CD14-positive monocyte (primary cell): Measurements from ENCODE around the gene LRRC25. TPM values are rescaled to one million over a fixed set of nuclear protein-coding genes. Genes with fewer than 3 reads are reported as not detected.
A peak's percentile ranks its signal among the peaks of the same experiment; 100 is the strongest.

Experiments
- DNase-seq, 3 donors: peaks; one replicate each; pipeline ENCODE4 v3.0.0-alpha.2; 2011 to 2022
- H2AFZ ChIP-seq: 2 replicates; pipeline ENCODE4 v1.6.0; 2012; ENCODE audit warnings: mild to moderate bottlenecking, low read depth, low read length, inconsistent platforms; ENCODE audit not compliant: insufficient read depth, poor library complexity, severe bottlenecking
- H3K27ac ChIP-seq, 2 donors: 1 replicate in 1 of 2; 2 replicates in 1 of 2; pipeline ENCODE4 v1.5.1; 2012 to 2013; ENCODE audit warnings: low read length in 2 of 2, control low read depth in 1 of 2, inconsistent platforms in 1 of 2, low read depth in 1 of 2, mild to moderate bottlenecking in 1 of 2
- H3K27me3 ChIP-seq, 2 donors: one replicate each; pipeline versions ENCODE4 v1.6.0 to v1.6.1; 2011 to 2013; ENCODE audit warnings: low read length in 2 of 2; ENCODE audit not compliant: control insufficient read depth in 2 of 2, insufficient read depth in 2 of 2
- H3K36me3 ChIP-seq, 2 donors: replicated peaks in 1 of 2; 1 replicate in 1 of 2; 2 replicates in 1 of 2; pipeline versions ENCODE4 v1.5.1 to v1.6.1; 2012 to 2013; ENCODE audit warnings: low read length in 2 of 2, control low read depth in 1 of 2, inconsistent platforms in 1 of 2, mild to moderate bottlenecking in 1 of 2; ENCODE audit not compliant: insufficient read depth in 2 of 2, control insufficient read depth in 1 of 2
- H3K4me1 ChIP-seq, 2 donors: 1 replicate in 1 of 2; 2 replicates in 1 of 2; pipeline versions ENCODE4 v1.5.1 to v1.6.1; 2012 to 2013; ENCODE audit warnings: low read length in 2 of 2, control low read depth in 1 of 2, inconsistent platforms in 1 of 2, mild to moderate bottlenecking in 1 of 2, moderate library complexity in 1 of 2; ENCODE audit not compliant: insufficient read depth in 2 of 2, control insufficient read depth in 1 of 2
- H3K4me2 ChIP-seq: replicated peaks from 2 replicates; pipeline ENCODE3; 2012; ENCODE audit warnings: low read length, moderate library complexity, mild to moderate bottlenecking; ENCODE audit not compliant: poor library complexity, severe bottlenecking; ENCODE audit errors: extremely low read depth
- H3K4me3 ChIP-seq, 3 experiments: fragments of 200-600 bp in 1 of 3; sonication (generic) in 1 of 3; replicated peaks in 1 of 3; 1 replicate in 2 of 3; 2 replicates in 1 of 3; pipeline ENCODE4 v1.5.1; 2011 to 2013; ENCODE audit warnings: low read length in 3 of 3, mild to moderate bottlenecking in 3 of 3, control low read depth in 2 of 3, low read depth in 2 of 3, inconsistent platforms in 1 of 3, moderate library complexity in 1 of 3
- H3K79me2 ChIP-seq: 2 replicates; pipeline ENCODE4 v1.6.0; 2012; ENCODE audit warnings: mild to moderate bottlenecking, control low read depth, inconsistent platforms, low read length, moderate library complexity; ENCODE audit not compliant: insufficient read depth
- H3K9ac ChIP-seq: 2 replicates; pipeline ENCODE4 v1.6.0; 2017; ENCODE audit warnings: low read length, mild to moderate bottlenecking; ENCODE audit not compliant: insufficient read depth, poor library complexity, severe bottlenecking
- H3K9me3 ChIP-seq, 2 donors: replicated peaks in 1 of 2; 1 replicate in 1 of 2; 2 replicates in 1 of 2; pipeline versions ENCODE4 v1.5.1 to v1.6.1; 2012 to 2013; ENCODE audit warnings: low read length in 2 of 2, control low read depth in 1 of 2; ENCODE audit not compliant: control insufficient read depth in 1 of 2, insufficient read depth in 1 of 2
- H4K20me1 ChIP-seq: 2 replicates; pipeline ENCODE4 v1.6.0; 2012; ENCODE audit warnings: mild to moderate bottlenecking, low read length, control low read depth, moderate library complexity; ENCODE audit not compliant: insufficient read depth
- H3K27ac Mint-ChIP-seq, 7 donors: one replicate each; pipeline ENCODE4 v1.8.0; 2020; ENCODE audit warnings: mild to moderate bottlenecking in 7 of 7, mixed read lengths in 7 of 7, moderate library complexity in 6 of 7, inconsistent platforms in 2 of 7
- H3K27me3 Mint-ChIP-seq, 3 donors: one replicate each; pipeline ENCODE4 v1.8.0; 2021 to 2022; ENCODE audit warnings: low read depth in 3 of 3, mild to moderate bottlenecking in 3 of 3, mixed read lengths in 3 of 3, moderate library complexity in 3 of 3, inconsistent platforms in 1 of 3
- H3K36me3 Mint-ChIP-seq, 2 donors: one replicate each; pipeline ENCODE4 v1.8.0; 2020; ENCODE audit warnings: mixed read lengths in 2 of 2, inconsistent platforms in 1 of 2, mild to moderate bottlenecking in 1 of 2
- H3K4me1 Mint-ChIP-seq: one replicate; pipeline ENCODE4 v1.8.0; 2020; ENCODE audit warnings: mild to moderate bottlenecking, mixed read lengths
- H3K4me3 Mint-ChIP-seq, 2 donors: one replicate each; pipeline ENCODE4 v1.8.0; 2020; ENCODE audit warnings: mild to moderate bottlenecking in 2 of 2, mixed read lengths in 2 of 2, moderate library complexity in 1 of 2
- H3K9me3 Mint-ChIP-seq, 7 donors: one replicate each; pipeline ENCODE4 v1.8.0; 2020 to 2022; ENCODE audit warnings: mixed read lengths in 7 of 7, mild to moderate bottlenecking in 6 of 7, moderate library complexity in 6 of 7, inconsistent platforms in 2 of 7
- CTCF ChIP-seq: fragments of 200-600 bp; IDR thresholded peaks from one replicate; pipeline ENCODE4 v1.8.0; 2022; ENCODE audit warnings: antibody characterized with exemption, mild to moderate bottlenecking
- WGBS: methylation state at CpG from one replicate; pipeline ENCODE4 v1.1.5; 2013; ENCODE audit warnings: missing lambda C conversion rate; ENCODE audit not compliant: insufficient coverage; 5-methylcytosine and 5-hydroxymethylcytosine counted together
- intact Hi-C, 2 donors: fragments of 100-400 bp; cut with micrococcal nuclease; formaldehyde crosslinking; loops; one replicate each; pipeline versions ENCODE4 v1.15.0 to v1.15.1; 2023
- polyA plus RNA-seq, 3 donors: library from polyadenylated mRNA; depleted of rRNA in 1 of 3; unstranded in 2 of 3; stranded (reverse) in 1 of 3; fragments of 300-500 nt in 2 of 3; fragments of >200 nt in 1 of 3; fragmentation: Illumina TruSeq in 2 of 3; gene quantifications; 1 replicate in 2 of 3; 2 replicates in 1 of 3; pipeline ENCODE4 v1.2.3, GENCODE V29; 2012 to 2021

Gene LRRC25
- polyA plus RNA-seq, 3 donors: 173 to 581 (median 416) TPM

DNA sequence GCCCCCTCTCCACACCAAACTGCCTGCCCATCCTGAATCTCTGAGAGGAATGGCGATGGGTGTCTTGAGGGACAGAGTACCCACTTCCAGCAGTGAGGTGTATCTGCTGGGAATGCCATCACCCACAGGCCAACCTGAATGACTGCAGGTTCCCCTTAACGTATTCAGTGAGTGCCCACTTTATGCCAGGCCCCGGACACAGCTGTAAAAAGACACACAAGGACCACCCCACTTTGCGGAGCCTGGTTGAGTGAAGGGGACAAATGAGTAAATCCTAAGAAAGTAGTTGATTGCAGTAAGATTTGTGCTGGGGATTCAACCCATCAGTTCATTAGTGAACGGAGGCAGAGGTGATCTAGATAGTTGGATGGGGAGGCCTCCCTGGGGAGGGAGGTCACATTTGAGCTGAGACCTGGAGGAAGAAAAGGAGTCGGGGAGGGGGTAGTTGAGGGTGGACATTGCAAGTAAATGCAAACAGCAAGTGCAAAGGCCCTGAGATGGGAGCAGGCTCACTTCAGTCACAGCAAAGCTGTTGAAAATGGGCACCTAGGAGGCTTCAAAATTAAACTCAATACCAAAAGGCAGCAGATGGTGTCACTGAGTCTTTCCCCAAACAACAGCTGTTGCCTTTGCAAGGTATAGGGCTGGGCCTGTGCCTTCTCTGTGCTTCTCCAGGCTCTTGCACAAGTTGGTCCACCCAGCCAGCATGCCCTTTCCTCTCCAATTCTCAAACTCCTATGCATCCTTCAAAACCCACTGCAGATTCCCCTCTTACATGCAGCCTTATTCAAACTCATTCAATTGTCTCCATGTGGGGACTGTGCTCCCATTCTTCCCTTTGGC, 7.1 kb downstream of the LRRC25 start:
- intact Hi-C loops: loop anchor here in 1 of 2 donors (5.0 kb wide), 1 partner anchor 218 kb away; the partner anchor contains the start of gene IFI30
- H3K27ac Mint-ChIP-seq: peak overlapping the region; percentile 73 to 90 (median 84)
- no peak overlapping the region for H3K9ac ChIP-seq
- peak overlapping the region in 1 of 2 donors; percentile 48 for H3K27ac ChIP-seq
- H4K20me1 ChIP-seq: peaks cover 74% of the 10 kb centered on the region
- peak overlapping the region in 1 of 2 donors; percentile 13 for H3K4me3 Mint-ChIP-seq
- peaks cover 53 to 73% of the 10 kb centered on the region in 2 donors for H3K36me3 Mint-ChIP-seq
- peaks cover 65% of the 10 kb centered on the region for H3K79me2 ChIP-seq
- peaks cover 78 to 98% of the 10 kb centered on the region in 2 donors for H3K4me1 ChIP-seq
- no peak overlapping the region for H2AFZ ChIP-seq
- H3K27me3 Mint-ChIP-seq: peaks cover 3 to 27% (median 9%) of the 10 kb centered on the region in 3 donors
- DNase-seq: no peak
- H3K9me3 Mint-ChIP-seq: peaks cover 0 to 4% (median 3%) of the 10 kb centered on the region in 7 donors
- peaks cover 80% of the 10 kb centered on the region for H3K4me1 Mint-ChIP-seq
- peak overlapping the region in 1 of 3 experiments; percentile 33 for H3K4me3 ChIP-seq
- peaks cover 0 to 11% of the 10 kb centered on the region in 2 donors for H3K27me3 ChIP-seq
- peaks cover 34 to 48% of the 10 kb centered on the region in 2 donors for H3K36me3 ChIP-seq
- no peak for TF ChIP-seq CTCF
- WGBS: 100% methylated on average over 2 of the region's 6 CpGs
- no peaks in the 10 kb centered on the region for H3K9me3 ChIP-seq
- peak overlapping the region; percentile 1 for H3K4me2 ChIP-seq

GRCh38 chr19:18389726-18390064, 7.7 kb downstream of the LRRC25 start:
- intact Hi-C loops: loop anchor here (2.0 to 5.0 kb wide), 5 partner anchors 13 to 217 kb away; partner anchors contain the start of gene IFI30 (in 1 of the 2)
- Histone ChIP-seq H3K4me2 (no peak overlapping the region), H3K36me3 (peaks cover 31 to 42% of the 10 kb centered on the region in 2 donors), H3K27ac (peak overlapping the region; percentile 18 to 66), H3K79me2 (peaks cover 59% of the 10 kb centered on the region), H3K27me3 (peaks cover 0 to 12% of the 10 kb centered on the region in 2 donors), H3K9ac (no peak overlapping the region), H2AFZ (no peak overlapping the region), H4K20me1 (peaks cover 69% of the 10 kb centered on the region), H3K9me3 (no peaks in the 10 kb centered on the region), H3K4me3 (no peak overlapping the region), H3K4me1 (peaks cover 72 to 92% of the 10 kb centered on the region in 2 donors)
- Mint-ChIP-seq H3K27ac (peak overlapping the region in 6 of 7 donors; percentile 73 to 93 (median 90)), H3K9me3 (peaks cover 0 to 4% (median 3%) of the 10 kb centered on the region in 7 donors), H3K27me3 (peaks cover 3 to 30% (median 15%) of the 10 kb centered on the region in 3 donors), H3K4me1 (peaks cover 77% of the 10 kb centered on the region), H3K36me3 (peaks cover 49 to 67% of the 10 kb centered on the region in 2 donors), H3K4me3 (no peak overlapping the region)
- no peak for TF ChIP-seq CTCF
- DNase-seq: no peak
